GM18867 (cell line): ENCODE measurements around the gene ATP6V0C.

Experiments
- ATAC-seq: cut with Tn5 transposase; IDR thresholded peaks from one replicate; pipeline ENCODE4 v1.9.1; 2021; ENCODE audit warnings: mild to moderate bottlenecking, moderate library complexity; ENCODE audit not compliant: unreplicated experiment

Gene ATP6V0C

GRCh38 chr16:2508722-2509400 is 4.9 kb upstream of the ATP6V0C start:
- no peak for ATAC-seq

- no peak for ATAC-seq
Observed at GRCh38 chr16:2511128-2511800, 2.5 kb upstream of the ATP6V0C start.

DNA sequence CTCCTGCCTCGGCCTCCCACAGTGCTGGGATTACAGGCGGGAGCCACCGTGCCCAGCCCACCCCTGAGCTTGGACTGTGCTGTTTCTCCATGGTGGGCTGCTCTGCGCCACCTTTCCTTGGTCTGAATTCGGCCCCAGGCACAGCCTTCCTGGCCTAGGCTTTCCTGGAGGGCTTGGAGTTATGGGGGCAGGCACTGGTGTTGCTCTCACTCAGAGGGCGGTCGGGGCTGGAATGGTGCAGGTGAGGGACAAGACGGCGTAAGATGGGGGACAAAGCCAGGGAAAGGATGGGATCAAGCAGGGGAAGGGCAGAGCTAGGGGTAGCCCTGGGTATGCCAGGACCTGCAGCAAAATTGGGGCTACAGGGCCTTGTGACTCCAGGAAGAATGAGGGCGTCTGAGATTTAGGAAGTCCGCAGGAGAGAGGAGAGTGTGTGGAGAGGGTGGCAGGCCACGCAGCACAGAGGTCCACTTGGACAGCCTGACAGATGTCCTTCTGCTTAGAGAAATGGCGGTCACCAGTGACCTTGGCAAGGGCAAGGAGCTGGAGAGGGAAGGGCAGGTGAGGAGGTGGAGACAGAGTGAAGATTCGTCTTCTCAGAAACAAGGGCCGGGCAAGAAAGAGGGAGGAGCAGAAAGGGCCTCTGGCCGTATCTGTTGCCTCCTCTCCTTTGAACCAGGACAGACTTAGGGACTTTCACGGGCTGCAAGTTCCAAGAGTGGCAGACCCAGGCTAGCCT is 1.6 kb upstream of the ATP6V0C start:
- no peak for ATAC-seq

GRCh38 chr16:2512735-2513404 is 882 bp upstream of the ATP6V0C start:
- ATAC-seq: no peak

GRCh38 chr16:2514333-2515179 is 804 bp downstream of the ATP6V0C start:
- ATAC-seq: no peak

- ATAC-seq: no peak
Observed at GRCh38 chr16:2515180-2515851, 1.6 kb downstream of the ATP6V0C start.

DNA sequence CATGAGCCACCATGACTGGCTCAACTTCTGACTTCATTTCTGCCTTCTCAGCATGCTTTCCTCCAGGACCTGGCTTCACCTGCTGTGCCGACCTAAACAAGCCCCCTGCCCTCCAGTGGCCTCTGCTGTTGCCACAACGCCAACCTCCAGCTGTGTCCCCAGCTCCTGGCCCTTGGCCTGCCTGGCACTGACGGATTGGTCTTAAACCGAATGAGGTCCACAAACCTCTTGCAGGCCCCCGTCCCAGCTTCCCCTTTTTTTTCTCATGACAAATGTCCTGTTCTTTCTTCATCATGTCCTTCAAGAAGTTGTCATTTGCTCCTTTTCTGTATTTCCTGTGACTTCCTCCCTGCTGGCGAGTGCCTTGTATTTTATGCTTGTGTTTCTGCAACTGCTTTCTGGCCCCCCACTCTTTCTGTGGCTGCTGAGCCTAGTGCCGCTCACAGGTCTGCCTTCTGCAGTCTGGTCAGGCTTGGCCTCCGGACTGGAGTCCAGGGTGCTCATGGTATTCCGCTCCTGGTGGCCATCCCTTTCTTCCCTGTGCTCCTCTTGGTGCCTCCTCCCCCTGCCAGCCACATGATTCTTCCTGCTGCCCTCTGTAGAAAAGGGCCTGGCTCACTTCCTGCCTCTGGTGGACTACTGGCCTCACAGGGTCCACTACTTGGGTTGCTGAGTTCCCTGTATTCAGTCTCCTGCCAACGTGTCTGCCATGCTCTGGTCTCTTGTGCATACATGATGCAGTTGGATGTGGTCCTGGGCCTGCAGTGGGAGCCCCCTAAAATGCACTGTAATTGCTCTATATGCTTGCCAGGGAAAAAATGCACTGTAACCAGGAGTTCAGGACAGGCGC is 2.9 kb downstream of the ATP6V0C start:
- ATAC-seq: no peak

DNA sequence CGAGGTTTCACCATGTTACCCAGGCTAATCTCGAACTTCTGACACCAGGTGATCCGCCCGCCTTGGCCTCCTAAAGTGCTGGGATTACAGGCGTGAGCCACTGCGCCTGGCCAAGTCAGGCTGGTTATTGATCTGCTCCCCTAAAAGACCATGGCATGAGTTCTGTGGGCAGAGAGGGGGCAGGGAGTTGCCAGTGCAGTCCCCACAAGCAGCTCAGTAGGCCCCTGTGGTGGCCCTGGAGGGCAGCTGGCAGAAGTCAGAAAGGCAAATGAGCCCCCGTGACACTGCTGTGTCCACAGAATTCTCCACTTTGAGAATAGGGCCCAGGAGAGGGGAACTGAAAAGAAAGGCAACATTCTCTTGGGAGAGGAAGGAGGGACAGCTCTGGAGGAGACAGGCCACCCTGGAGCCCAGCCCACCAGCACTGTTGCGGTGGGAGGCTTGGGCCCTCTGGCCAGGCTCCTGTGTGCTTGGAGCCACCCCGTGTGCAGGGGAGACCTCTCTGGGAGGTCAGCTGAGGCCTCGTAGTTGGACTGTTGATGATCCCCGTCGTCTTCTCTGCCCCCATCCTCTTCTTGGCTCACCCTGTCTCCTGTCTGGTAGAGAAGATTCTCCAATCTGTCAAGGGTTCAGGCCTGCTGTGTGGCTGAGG is 4.3 kb downstream of the ATP6V0C start:
- no peak for ATAC-seq

DNA sequence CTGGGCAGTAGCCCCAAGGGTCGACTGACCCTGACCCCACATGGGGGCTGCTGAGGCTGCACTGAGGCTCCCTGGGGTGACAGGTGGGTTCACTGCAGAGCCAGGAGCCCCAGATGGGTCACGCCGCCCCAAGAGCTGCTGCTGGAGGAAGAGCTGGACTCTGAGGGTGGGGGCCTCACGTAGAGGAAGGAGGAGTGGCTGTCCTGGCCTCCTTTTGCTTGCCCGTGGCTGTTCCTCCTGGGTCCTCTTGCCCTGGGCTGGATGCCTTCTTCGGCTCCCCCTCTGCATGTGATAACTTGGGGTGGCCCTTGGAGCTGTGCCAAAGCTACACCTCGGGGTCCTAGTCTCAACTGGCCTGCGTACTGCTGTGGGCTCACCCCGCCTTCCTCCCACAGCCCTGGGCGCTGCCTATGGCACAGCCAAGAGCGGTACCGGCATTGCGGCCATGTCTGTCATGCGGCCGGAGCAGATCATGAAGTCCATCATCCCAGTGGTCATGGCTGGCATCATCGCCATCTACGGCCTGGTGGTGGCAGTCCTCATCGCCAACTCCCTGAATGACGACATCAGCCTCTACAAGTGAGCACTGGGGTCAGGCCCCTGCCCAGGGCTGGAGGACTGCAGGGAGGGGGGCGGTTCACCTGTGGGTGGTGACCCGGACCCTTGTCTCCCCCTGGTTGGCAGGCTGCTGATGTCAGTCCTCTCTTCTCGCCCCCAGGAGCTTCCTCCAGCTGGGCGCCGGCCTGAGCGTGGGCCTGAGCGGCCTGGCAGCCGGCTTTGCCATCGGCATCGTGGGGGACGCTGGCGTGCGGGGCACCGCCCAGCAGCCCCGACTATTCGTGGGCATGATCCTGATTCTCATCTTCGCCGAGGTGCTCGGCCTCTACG is 5.3 kb downstream of the ATP6V0C start:
- ATAC-seq: no peak

GRCh38 chr16:2519711-2520080 is 5.9 kb downstream of the ATP6V0C start:
- ATAC-seq: no peak

DNA sequence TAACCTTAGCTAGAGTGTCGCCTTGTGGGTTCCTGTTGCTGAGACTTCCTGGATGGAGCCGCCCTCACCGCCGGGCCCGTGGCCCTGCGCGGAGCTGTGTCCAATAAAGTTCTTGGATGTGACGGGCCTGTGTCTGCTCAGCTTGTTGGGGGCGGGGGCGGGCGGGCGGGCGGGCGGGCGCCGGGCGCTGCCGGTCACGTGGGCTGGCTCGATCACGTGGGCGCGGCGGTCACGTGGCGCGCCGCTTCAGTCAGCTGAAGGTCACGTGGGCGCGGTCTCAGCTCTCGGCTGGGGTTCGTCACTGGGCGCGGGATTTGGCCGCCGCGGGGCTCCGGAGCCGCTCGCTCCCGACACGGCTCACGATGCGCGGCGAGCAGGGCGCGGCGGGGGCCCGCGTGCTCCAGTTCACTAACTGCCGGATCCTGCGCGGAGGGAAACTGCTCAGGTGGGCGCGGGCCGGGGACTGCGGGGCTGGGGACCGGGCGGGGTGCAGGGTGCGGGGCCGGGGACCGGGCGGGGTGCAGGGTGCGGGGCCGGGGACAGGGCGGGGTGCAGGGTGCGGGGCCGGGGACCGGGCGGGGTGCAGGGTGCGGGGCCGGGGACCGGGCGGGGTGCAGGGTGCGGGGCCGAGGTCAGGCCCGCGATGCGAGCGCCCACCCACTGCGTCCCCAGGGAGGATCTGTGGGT is 6.5 kb downstream of the ATP6V0C start, which contains the start of gene AMDHD2:
Gene AMDHD2 (plus strand): TSS at position 275 of the 687 bp plus-strand sequence. CDS start 88 bp downstream, at position 363.
- peak; percentile 41 for ATAC-seq

DNA sequence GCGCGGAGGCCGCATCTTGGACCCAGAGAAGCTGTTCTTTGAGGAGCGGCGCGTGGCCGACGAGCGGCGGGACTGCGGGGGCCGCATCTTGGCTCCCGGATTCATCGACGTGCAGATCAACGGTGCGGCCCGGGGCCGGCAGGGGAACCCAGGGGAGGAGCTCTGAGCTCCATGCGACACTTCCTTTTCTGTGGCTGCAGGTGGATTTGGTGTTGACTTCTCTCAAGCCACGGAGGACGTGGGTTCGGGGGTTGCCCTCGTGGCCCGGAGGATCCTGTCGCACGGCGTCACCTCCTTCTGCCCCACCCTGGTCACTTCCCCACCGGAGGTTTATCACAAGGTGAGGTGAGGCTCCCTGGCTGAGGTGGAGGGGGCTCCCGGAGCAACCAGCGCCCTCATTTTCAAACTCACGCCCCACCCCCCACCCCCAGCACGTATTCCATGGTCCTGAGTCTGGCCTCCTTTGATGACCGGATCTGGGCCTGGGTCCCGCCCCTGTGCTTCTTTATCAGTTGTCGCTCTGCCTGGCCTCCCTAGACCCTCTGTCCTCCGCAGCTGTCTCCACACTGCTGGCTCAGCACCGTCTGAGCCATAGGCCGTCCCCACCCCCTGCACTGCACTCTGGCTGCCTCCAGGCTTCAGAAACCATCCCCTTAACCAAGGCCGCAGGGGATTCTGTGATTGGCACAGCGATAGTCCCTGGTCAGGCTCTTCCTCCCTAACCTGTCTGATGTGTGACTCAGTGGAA is 7.2 kb downstream of the ATP6V0C start:
- peak; percentile 27 for ATAC-seq

- ATAC-seq: no peak
Observed at GRCh38 chr16:2523801-2524231, 10.1 kb downstream of the ATP6V0C start.

- ATAC-seq: no peak
Observed at GRCh38 chr16:2524339-2524938, 10.7 kb downstream of the ATP6V0C start.

- no peak for ATAC-seq
Observed at GRCh38 chr16:2526135-2526534, 12.4 kb downstream of the ATP6V0C start.
